GM21526 (cell line): ENCODE data around the gene KDM2A.
A peak's percentile ranks its signal among the peaks of the same experiment; 100 is the strongest.

Experiments used
- ATAC-seq: cut with Tn5 transposase; IDR thresholded peaks from one replicate; pipeline ENCODE4 v1.9.1; 2021; ENCODE audit warnings: moderate library complexity; ENCODE audit not compliant: unreplicated experiment, low FRiP score

The KDM2A gene

GRCh38 chr11:67118801-67119584 is at the start of gene KDM2A:
TSS of gene KDM2A (plus strand) at chr11:67119263. CDS start at chr11:67121317, 2,054 bp downstream.
- ATAC-seq, result peak; percentile 53

GRCh38 chr11:67071420-67072284 is 47.4 kb upstream of the KDM2A start:
- no peak for ATAC-seq

GRCh38 chr11:67072295-67072694 is 46.8 kb upstream of the KDM2A start:
- ATAC-seq, result no peak

- ATAC-seq, result no peak
Observed at GRCh38 chr11:67073908-67074307, 45.2 kb upstream of the KDM2A start.

- no peak for ATAC-seq
Observed at GRCh38 chr11:67076202-67076601, 42.9 kb upstream of the KDM2A start.

- ATAC-seq, result no peak
Observed at GRCh38 chr11:67079065-67079705, 39.9 kb upstream of the KDM2A start.

GRCh38 chr11:67082071-67082791 is 36.8 kb upstream of the KDM2A start:
- no peak for ATAC-seq

GRCh38 chr11:67083786-67084366 is 35.2 kb upstream of the KDM2A start:
- ATAC-seq, result no peak

- no peak for ATAC-seq
Observed at GRCh38 chr11:67085617-67086016, 33.4 kb upstream of the KDM2A start.

- ATAC-seq, result no peak
Observed at GRCh38 chr11:67090717-67091116, 28.3 kb upstream of the KDM2A start.

GRCh38 chr11:67095214-67095507 is 23.9 kb upstream of the KDM2A start:
- ATAC-seq, result no peak

GRCh38 chr11:67098799-67099429 is 20.1 kb upstream of the KDM2A start:
- ATAC-seq, result no peak

- no peak for ATAC-seq
Observed at GRCh38 chr11:67099831-67100324, 19.2 kb upstream of the KDM2A start.

- ATAC-seq, result no peak
Observed at GRCh38 chr11:67102664-67103063, 16.4 kb upstream of the KDM2A start.

- no peak for ATAC-seq
Observed at GRCh38 chr11:67105964-67106363, 13.1 kb upstream of the KDM2A start.

GRCh38 chr11:67111261-67111660 is 7.8 kb upstream of the KDM2A start:
- no peak for ATAC-seq

GRCh38 chr11:67113231-67113721 is 5.8 kb upstream of the KDM2A start:
- ATAC-seq, result no peak

- no peak for ATAC-seq
Observed at GRCh38 chr11:67114275-67114896, 4.7 kb upstream of the KDM2A start.

GRCh38 chr11:67116758-67117105 is 2.3 kb upstream of the KDM2A start:
- no peak for ATAC-seq
